ENCODE data around the gene B4GALT5.

B4GALT5 gene

GRCh38 chr20:49602345-49603208, 111.1 kb downstream of the B4GALT5 start:
- DNase-seq: no peak

- DNase-seq: no peak
These were observed 112.3 kb downstream of the B4GALT5 start for GRCh38 chr20:49601153-49601924.

- no peak for DNase-seq
These were observed 113.9 kb downstream of the B4GALT5 start for GRCh38 chr20:49599746-49600113.

GRCh38 chr20:49597825-49598395, 115.8 kb downstream of the B4GALT5 start:
- no peak for DNase-seq

GRCh38 chr20:49595811-49596561, 117.7 kb downstream of the B4GALT5 start:
- peak; percentile 50 for DNase-seq

GRCh38 chr20:49595346-49595745, 118.3 kb downstream of the B4GALT5 start:
- no peak for DNase-seq

GRCh38 chr20:49594931-49595315, 118.8 kb downstream of the B4GALT5 start:
- DNase-seq: no peak

GRCh38 chr20:49594143-49594930, 119.3 kb downstream of the B4GALT5 start:
- DNase-seq: peak; percentile 70

- DNase-seq: no peak
These were observed 120.1 kb downstream of the B4GALT5 start for GRCh38 chr20:49593466-49594142.

GRCh38 chr20:49592120-49592519, 121.6 kb downstream of the B4GALT5 start:
- DNase-seq: no peak

- no peak for DNase-seq
These were observed 122.3 kb downstream of the B4GALT5 start for GRCh38 chr20:49591217-49591865.

- DNase-seq: no peak
These were observed 123.3 kb downstream of the B4GALT5 start for GRCh38 chr20:49590163-49591017.

GRCh38 chr20:49589747-49590146, 123.9 kb downstream of the B4GALT5 start:
- DNase-seq: no peak

- DNase-seq: peak; percentile 71
These were observed 126.5 kb downstream of the B4GALT5 start for GRCh38 chr20:49587111-49587570.

GRCh38 chr20:49585585-49586245, 128.0 kb downstream of the B4GALT5 start:
- no peak for DNase-seq

- no peak for DNase-seq
These were observed 129.0 kb downstream of the B4GALT5 start for GRCh38 chr20:49584418-49585382.

- peak; percentile 58 for DNase-seq
These were observed 129.8 kb downstream of the B4GALT5 start for GRCh38 chr20:49583669-49584417.

Measured in fibroblast of skin of right quadriceps (primary cell).